Thyroid gland (tissue), 4 donors: ENCODE results near the gene HOXC10. TPM values are rescaled to one million over a fixed set of nuclear protein-coding genes. Genes with fewer than 3 reads are reported as not detected.

Source experiments
- DNase-seq, 2 donors: peaks; one replicate each; pipeline ENCODE4 v3.0.0-alpha.2; 2019
- H3K27ac ChIP-seq, 3 donors: fragments of 200-600 bp; sonication (generic); 1 replicate in 2 of 3; 2 replicates in 1 of 3; pipeline ENCODE4 v1.5.1; 2016 to 2019; ENCODE audit warnings: mild to moderate bottlenecking in 1 of 3, moderate library complexity in 1 of 3
- H3K27me3 ChIP-seq: fragments of 200-600 bp; sonication (generic); one replicate; pipeline ENCODE4 v1.5.1; 2019
- H3K36me3 ChIP-seq, 2 donors: fragments of 200-600 bp; sonication (generic); one replicate each; pipeline ENCODE4 v1.5.1; 2016 to 2019
- H3K4me1 ChIP-seq, 2 donors: fragments of 200-600 bp; sonication (generic); one replicate each; pipeline ENCODE4 v1.5.1; 2017 to 2019
- H3K4me3 ChIP-seq, 3 donors: fragments of 200-600 bp; sonication (generic); replicated peaks in 1 of 3; 1 replicate in 2 of 3; 2 replicates in 1 of 3; pipeline ENCODE4 v1.5.1; 2016; ENCODE audit warnings: mild to moderate bottlenecking in 1 of 3
- H3K9me3 ChIP-seq: fragments of 200-600 bp; sonication (generic); one replicate; pipeline ENCODE4 v1.5.1; 2017
- POLR2A ChIP-seq, 2 donors: fragments of 450-650 bp; IDR thresholded peaks; one replicate each; pipeline ENCODE4 v1.6.1; 2017; ENCODE audit warnings: antibody characterized with exemption in 2 of 2, mild to moderate bottlenecking in 2 of 2, moderate library complexity in 1 of 2
- WGBS, 2 donors: methylation state at CpG; one replicate each; pipeline ENCODE4 v1.1.5; 2017; 5-methylcytosine and 5-hydroxymethylcytosine counted together
- intact Hi-C: fragments of 100-400 bp; cut with DNase I; formaldehyde crosslinking; loops from one replicate; pipeline ENCODE4 v1.15.1; 2023
- total RNA-seq, 4 donors: library from RNA; depleted of rRNA; stranded (reverse); fragments of >200 nt; gene quantifications; one replicate each; pipeline ENCODE4 v1.2.3, GENCODE V29; 2016
- TF ChIP-seq, protein P1 (sequence below), 6 experiments: fragments of 200-600 bp in 3 of 6; fragments of 450-650 bp in 3 of 6; sonication (generic) in 3 of 6; IDR thresholded peaks; one replicate each; pipeline ENCODE4 v1.5.1; 2016 to 2019; ENCODE audit warnings: antibody characterized with exemption in 6 of 6, mild to moderate bottlenecking in 2 of 6, inconsistent platforms in 1 of 6, moderate library complexity in 1 of 6

Gene HOXC10
- total RNA-seq, 4 donors from 2014 or later: not detected

DNA sequence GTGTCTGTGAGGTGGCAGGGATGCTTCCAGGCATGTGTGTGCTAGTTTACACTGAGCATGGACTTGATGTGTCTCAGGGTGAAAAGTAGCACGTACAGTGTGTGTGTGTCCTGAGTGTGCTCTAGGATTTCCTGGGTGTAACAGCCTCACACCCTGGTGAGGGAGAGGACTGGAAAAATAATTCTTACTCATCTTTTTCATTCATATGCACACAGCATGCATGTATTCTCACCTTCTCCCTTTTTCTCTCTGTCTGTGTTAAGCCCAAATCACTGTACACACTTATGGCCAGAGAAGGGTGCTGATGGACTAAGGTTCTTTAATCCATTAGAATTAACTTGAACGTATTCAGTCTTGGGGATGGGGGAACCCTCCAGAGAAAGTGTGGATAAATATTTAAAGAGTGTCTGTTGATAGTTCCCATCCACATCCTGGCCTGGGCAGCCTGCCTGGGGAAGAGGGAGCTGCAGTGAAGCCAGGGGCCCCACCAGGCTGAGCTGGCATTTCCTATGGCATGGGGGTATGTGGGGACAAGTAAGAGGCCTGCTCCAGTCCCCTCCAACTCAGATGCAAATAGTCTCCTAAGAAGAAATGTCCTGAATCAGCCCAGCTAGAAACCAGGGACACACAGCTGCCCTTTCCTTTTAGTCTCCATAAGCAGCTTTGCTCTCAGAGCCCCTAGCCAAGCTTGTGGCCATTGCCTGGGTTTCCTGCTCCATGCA, 22.8 kb downstream of the HOXC10 start:
- Histone ChIP-seq H3K4me3 (no peak overlapping the region), H3K9me3 (no peaks in the 10 kb centered on the region), H3K27ac (no peak overlapping the region), H3K4me1 (peaks cover 0 to 19% of the 10 kb centered on the region in 2 donors), H3K27me3 (peaks cover 66% of the 10 kb centered on the region), H3K36me3 (no peaks in the 10 kb centered on the region)
- no peak for DNase-seq
- WGBS, 2 donors: 45 to 47% methylated on average over 2 of the region's 2 CpGs
- TF ChIP-seq, protein P1, sequence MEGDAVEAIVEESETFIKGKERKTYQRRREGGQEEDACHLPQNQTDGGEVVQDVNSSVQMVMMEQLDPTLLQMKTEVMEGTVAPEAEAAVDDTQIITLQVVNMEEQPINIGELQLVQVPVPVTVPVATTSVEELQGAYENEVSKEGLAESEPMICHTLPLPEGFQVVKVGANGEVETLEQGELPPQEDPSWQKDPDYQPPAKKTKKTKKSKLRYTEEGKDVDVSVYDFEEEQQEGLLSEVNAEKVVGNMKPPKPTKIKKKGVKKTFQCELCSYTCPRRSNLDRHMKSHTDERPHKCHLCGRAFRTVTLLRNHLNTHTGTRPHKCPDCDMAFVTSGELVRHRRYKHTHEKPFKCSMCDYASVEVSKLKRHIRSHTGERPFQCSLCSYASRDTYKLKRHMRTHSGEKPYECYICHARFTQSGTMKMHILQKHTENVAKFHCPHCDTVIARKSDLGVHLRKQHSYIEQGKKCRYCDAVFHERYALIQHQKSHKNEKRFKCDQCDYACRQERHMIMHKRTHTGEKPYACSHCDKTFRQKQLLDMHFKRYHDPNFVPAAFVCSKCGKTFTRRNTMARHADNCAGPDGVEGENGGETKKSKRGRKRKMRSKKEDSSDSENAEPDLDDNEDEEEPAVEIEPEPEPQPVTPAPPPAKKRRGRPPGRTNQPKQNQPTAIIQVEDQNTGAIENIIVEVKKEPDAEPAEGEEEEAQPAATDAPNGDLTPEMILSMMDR (IDR thresholded peaks at IDR 0.05): no peak
- no peak for TF ChIP-seq POLR2A (IDR thresholded peaks at IDR 0.05)
- intact Hi-C loops: loop anchor here (5.0 kb wide), 1 partner anchor 195 kb away; no protein-coding TSS in a partner anchor

DNA sequence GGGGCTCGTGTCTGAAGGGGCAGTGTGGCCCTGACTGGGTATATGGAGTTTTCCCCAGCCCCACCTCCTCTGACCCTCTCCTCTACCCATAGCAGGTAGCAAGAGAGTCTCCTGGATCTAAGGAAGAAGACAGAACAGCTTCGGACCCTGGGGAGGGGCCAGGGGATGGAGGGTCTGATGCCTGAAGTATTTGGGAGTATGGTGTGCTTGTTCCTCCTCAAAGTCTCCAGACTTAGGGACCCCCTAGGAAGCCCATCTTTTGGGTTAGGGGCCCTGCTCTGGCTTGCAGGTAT, 23.3 kb downstream of the HOXC10 start:
- Histone ChIP-seq H3K9me3 (no peaks in the 10 kb centered on the region), H3K4me1 (peaks cover 0 to 19% of the 10 kb centered on the region in 2 donors), H3K36me3 (no peaks in the 10 kb centered on the region), H3K4me3 (no peak overlapping the region), H3K27ac (no peak overlapping the region), H3K27me3 (peaks cover 66% of the 10 kb centered on the region)
- TF ChIP-seq, protein P1 (IDR thresholded peaks at IDR 0.05): no peak
- no peak for TF ChIP-seq POLR2A (IDR thresholded peaks at IDR 0.05)
- intact Hi-C loops: loop anchor here (5.0 kb wide), 1 partner anchor 194 kb away; no protein-coding TSS in a partner anchor
- 14 to 25% methylated on average over 2 of the region's 2 CpGs for WGBS, 2 donors
- DNase-seq: no peak

DNA sequence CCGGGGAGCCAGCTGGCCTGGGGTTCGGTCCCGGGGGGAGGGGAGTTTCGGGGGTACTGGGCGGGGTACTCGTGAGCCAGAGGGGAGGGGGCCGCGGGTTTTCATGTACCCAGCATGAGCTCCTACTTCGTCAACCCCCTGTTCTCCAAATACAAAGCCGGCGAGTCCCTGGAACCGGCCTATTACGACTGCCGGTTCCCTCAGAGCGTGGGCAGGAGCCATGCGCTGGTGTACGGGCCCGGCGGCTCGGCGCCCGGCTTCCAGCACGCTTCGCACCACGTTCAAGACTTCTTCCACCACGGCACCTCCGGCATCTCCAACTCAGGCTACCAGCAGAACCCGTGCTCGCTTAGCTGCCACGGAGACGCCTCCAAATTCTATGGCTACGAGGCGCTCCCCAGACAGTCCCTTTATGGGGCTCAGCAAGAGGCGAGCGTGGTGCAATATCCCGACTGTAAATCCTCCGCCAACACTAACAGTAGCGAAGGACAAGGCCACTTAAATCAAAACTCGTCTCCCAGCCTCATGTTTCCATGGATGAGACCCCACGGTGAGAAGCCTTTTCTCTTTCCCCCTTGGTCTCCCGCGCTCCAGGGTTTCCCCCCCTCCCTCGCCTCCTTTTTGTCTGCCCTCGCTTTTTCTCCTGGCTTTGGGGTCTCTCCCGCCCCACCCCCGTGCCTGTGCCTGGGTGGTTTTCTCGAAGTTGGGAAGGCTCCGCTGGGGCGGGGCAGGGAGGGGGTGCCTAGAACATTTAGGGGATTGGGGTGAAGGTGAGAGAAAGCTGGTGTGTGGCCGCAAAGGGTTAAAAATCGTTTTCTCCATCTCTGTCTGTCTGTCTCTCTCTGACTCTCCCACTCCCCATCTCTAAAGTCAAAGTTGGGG, 24.5 kb downstream of the HOXC10 start:
- no peak for DNase-seq
- Histone ChIP-seq H3K27me3 (peaks cover 64% of the 10 kb centered on the region), H3K36me3 (no peaks in the 10 kb centered on the region), H3K9me3 (no peaks in the 10 kb centered on the region), H3K4me3 (no peak overlapping the region), H3K4me1 (peaks cover 0 to 20% of the 10 kb centered on the region in 2 donors), H3K27ac (no peak overlapping the region)
- WGBS, 2 donors: 4% methylated on average over 40 to 47 of the region's 51 CpGs
- intact Hi-C loops: loop anchor here (5.0 kb wide), 1 partner anchor 193 kb away; no protein-coding TSS in a partner anchor
- TF ChIP-seq, protein P1 (IDR thresholded peaks at IDR 0.05): no peak
- TF ChIP-seq POLR2A (IDR thresholded peaks at IDR 0.05): no peak

DNA sequence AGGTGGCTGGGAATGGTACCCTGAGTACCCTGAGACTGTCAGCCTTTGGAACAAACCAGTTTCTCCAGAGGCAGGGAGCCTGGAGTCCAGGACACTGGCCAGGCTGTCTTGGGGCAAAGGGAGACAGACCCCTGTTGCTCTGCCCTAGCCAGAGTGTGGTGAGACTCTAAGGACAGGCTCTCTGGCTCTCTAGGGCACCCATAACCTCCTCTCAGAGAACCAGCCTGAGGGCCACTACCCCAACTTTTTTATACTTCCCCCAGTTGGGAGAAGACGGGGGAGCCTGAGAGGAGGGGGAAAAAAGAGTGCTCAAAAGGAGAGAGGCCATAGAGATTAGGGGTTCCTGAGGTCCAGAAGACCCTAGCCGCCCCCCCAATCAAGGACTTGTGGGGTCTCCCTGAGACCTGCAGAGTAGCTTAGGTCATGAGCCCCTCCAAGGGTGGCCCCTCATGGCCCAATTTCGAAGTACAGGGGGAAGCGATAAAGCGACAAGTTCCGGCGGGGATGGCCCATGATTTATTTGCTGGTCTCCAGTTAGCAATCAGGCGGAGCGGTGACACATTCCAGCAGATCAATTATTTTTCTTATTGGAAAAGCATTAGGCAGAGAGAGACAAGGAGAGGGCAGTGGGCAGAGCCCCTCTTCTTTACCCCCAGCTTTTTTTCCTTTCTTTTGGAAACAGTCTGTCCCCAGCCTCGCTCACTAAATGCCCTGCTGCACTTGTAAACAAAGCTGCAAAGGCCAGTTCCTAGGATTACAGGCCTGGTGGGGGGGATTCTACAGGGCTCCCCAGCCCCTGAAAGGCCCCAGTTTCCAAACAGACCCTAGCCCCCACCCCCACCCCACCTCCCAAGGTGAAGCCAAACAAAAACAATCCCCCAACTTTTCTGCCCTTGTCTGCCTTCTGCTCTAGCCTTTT, 25.4 kb downstream of the HOXC10 start:
- WGBS, 2 donors: 13 to 30% methylated on average over 10 of the region's 10 CpGs

More for the DNA sequence above, 25.4 kb downstream of the HOXC10 start:
- Histone ChIP-seq H3K4me3 (no peak overlapping the region), H3K27ac (no peak overlapping the region), H3K27me3 (peaks cover 65% of the 10 kb centered on the region), H3K4me1 (peaks cover 0 to 22% of the 10 kb centered on the region in 2 donors), H3K9me3 (no peaks in the 10 kb centered on the region), H3K36me3 (no peaks in the 10 kb centered on the region)
- intact Hi-C loops: no loop called here
- TF ChIP-seq, protein P1 (IDR thresholded peaks at IDR 0.05): no peak
- no peak for TF ChIP-seq POLR2A (IDR thresholded peaks at IDR 0.05)
- no peak for DNase-seq
